ENCODE data around the gene IL16. TPM values are rescaled to one million over a fixed set of nuclear protein-coding genes. Genes with fewer than 3 reads are reported as not detected.
"Not testable (repeated sequence)": the region's sequence is repeated elsewhere in the genome, so short reads cannot be mapped to it uniquely, and the experiment has no call there.

The IL16 gene
- total RNA-seq, 6 experiments from 2014 or later: 2.0 to 6.8 (median 3.2) TPM

DNA sequence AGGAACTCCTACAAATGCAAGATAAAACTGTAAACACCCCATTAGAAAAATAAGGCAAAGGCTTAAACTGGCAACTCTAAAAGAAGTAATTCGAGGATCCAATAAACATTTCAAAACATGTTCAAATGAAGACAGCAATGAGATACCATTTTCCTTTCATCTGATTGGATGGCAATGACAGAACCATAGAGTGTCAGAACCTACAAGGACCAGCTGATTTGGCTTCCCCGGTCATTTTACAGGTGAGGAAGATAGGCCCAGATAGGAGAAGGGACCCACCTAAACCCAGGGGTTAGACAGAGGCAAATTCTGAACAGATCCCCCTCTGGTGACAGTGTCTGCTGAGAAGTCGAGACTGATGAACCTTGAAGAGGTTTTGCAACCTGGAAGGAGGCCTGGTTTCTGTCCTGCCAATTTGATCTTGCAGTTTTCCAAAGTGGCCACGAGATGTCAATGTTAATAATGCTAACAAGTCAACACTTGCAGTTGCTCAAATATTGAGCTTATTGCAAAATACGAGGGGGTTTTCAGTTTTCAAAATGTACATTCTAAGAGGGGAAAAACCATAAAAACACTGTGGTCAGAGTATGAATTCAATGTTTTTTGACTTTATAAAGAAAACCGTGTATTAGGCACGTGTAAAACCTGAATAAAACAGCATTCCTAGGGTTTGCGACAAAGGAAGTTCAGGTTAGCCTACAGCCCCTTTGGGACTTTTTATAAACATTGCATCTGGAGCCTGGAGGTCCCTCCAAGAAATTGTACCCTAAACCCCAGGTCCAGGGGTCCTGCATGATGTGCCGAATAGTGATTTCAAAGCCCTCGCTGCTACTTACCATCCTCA is 41.1 kb upstream of the IL16 start:
- ATAC-seq (peak; percentile 80 to 95 (median 87)), DNase-seq (peak in 1 of 3 donors; percentile 52)
- Histone ChIP-seq H3K4me1 (no peaks in the 10 kb centered on the region), H3K36me3 (no peaks in the 10 kb centered on the region), H3K4me3 (no peak overlapping the region), H3K27me3 (no peaks in the 10 kb centered on the region), H3K27ac (no peak overlapping the region), H3K9me3 (no peaks in the 10 kb centered on the region)
- 36% methylated on average over 9 of the region's 10 CpGs for WGBS (ENCODE audit: insufficient coverage, low coverage, low lambda C conversion rate, missing lambda C conversion rate)
- TF ChIP-seq, protein P1, sequence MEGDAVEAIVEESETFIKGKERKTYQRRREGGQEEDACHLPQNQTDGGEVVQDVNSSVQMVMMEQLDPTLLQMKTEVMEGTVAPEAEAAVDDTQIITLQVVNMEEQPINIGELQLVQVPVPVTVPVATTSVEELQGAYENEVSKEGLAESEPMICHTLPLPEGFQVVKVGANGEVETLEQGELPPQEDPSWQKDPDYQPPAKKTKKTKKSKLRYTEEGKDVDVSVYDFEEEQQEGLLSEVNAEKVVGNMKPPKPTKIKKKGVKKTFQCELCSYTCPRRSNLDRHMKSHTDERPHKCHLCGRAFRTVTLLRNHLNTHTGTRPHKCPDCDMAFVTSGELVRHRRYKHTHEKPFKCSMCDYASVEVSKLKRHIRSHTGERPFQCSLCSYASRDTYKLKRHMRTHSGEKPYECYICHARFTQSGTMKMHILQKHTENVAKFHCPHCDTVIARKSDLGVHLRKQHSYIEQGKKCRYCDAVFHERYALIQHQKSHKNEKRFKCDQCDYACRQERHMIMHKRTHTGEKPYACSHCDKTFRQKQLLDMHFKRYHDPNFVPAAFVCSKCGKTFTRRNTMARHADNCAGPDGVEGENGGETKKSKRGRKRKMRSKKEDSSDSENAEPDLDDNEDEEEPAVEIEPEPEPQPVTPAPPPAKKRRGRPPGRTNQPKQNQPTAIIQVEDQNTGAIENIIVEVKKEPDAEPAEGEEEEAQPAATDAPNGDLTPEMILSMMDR (IDR thresholded peaks at IDR 0.05): peak; percentile 57 to 66 (median 62)
- TF ChIP-seq POLR2A (IDR thresholded peaks at IDR 0.05): no peak
- intact Hi-C loops (cut with DNase I): no loop called here

DNA sequence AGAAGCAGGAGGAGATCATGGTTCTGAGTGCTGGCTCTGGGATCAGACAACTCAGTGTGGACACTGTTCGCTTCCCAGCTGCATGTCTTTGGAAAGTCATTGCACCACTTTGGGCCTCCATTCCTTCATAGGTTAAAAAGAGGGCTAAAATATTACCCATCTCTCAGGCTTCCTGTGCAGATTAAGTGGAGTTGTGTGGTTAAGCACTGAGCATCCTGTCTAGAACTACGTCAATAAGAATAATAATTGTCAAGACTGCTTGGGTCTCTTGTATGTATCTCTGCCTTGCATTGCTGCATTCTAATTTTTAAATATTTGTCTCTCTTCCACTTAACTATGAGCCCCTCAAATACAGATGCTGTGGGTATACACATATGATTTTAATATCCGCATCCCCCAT is 40.4 kb upstream of the IL16 start:
- Histone ChIP-seq H3K4me3 (no peak overlapping the region), H3K9me3 (no peaks in the 10 kb centered on the region), H3K27me3 (no peaks in the 10 kb centered on the region), H3K36me3 (no peaks in the 10 kb centered on the region), H3K27ac (no peak overlapping the region), H3K4me1 (no peaks in the 10 kb centered on the region)
- WGBS (ENCODE audit: insufficient coverage, low coverage, low lambda C conversion rate, missing lambda C conversion rate): 92% methylated on average over 3 of the region's 3 CpGs
- intact Hi-C loops (cut with DNase I): no loop called here
- ATAC-seq (no peak), DNase-seq (no peak)
- TF ChIP-seq, protein P1 (IDR thresholded peaks at IDR 0.05): no peak
- no peak for TF ChIP-seq POLR2A (IDR thresholded peaks at IDR 0.05)

DNA sequence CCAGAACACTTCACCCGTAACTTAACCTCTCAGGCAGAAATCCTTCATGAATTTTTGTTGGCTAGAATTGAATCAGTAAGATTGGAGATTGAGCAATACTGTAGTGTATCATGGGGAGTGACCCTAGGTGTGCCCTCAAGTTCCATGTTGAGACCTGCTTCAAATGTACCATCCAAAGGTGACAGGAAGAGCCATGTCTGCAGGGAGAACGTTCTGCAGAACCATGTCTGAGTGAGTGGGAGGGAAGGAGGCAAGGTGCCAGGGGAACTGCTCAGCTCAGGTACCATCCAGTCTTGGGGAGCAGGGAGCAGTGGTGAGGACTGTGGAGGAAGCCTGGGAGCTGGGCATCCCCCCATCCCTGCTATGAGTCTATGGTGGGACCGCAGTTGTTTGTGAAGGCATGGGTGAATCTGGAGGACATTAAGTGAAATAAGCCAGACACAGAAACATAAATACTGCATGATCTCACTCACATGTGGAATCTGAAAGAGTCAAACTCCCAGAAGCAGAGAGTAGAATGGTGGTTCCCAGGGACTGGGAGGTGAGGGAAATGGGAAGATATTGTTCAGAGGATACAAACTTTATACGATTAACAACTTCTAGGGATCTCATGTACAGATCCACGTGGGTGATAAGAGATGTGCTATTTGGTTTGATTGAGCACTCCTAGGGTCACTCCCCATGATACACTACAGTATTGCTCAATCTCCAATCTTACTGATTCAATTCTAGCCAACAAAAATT is 39.3 kb upstream of the IL16 start:
- no peaks in the 10 kb centered on the region for H3K9me3 ChIP-seq
- TF ChIP-seq, protein P1 (IDR thresholded peaks at IDR 0.05): no peak
- TF ChIP-seq POLR2A (IDR thresholded peaks at IDR 0.05): no peak
- no peaks in the 10 kb centered on the region for H3K4me1 ChIP-seq
- peak in 3 of 4 donors; percentile 26 to 49 (median 38) for ATAC-seq
- H3K36me3 ChIP-seq: no peaks in the 10 kb centered on the region
- H3K27ac ChIP-seq: no peak overlapping the region
- DNase-seq: no peak
- no peak overlapping the region for H3K4me3 ChIP-seq
- WGBS (ENCODE audit: insufficient coverage, low coverage, low lambda C conversion rate, missing lambda C conversion rate): 40% methylated on average over 2 of the region's 5 CpGs
- H3K27me3 ChIP-seq: no peaks in the 10 kb centered on the region
- intact Hi-C loops (cut with DNase I): no loop called here

DNA sequence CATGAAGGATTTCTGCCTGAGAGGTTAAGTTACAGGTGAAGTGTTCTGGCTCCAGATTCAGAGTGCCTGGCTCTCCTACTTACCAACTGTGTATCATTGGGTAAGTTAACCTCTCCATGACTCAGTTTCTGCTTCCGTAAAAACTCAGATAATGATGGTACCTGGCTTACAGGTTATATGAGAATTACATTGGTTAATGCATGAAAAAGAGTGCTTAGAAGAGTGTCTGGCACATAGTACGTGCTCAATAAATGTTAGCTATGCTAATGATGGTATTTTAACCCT is 38.8 kb upstream of the IL16 start:
- Histone ChIP-seq H3K4me3 (no peak overlapping the region), H3K4me1 (no peaks in the 10 kb centered on the region), H3K9me3 (no peaks in the 10 kb centered on the region), H3K27me3 (no peaks in the 10 kb centered on the region), H3K27ac (no peak overlapping the region), H3K36me3 (no peaks in the 10 kb centered on the region)
- no peak for TF ChIP-seq POLR2A (IDR thresholded peaks at IDR 0.05)
- TF ChIP-seq, protein P1 (IDR thresholded peaks at IDR 0.05): no peak
- WGBS (ENCODE audit: insufficient coverage, low coverage, low lambda C conversion rate, missing lambda C conversion rate): 85% methylated on average over 2 of the region's 2 CpGs
- DNase-seq: no peak
- intact Hi-C loops (cut with DNase I): no loop called here
- ATAC-seq: no peak

DNA sequence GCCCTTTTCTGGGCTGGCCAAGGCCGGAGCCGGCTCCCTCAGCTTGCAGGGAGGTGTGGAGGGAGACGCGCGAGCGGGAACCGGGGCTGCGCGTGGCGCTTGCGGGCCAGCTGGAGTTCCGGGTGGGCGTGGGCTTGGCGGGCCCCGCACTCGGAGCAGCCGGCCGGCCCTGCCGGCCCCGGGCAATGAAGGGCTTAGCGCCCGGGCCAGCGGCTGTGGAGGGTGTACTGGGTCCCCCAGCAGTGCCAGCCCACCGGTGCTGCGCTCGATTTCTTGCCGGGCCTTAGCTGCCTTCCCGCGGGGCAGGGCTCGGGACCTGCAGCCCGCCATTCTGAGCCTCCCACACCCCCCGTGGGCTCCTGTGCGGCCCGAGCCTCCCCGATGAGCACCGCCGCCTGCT is 38.1 kb upstream of the IL16 start:
- H3K4me1 ChIP-seq; H3K27ac ChIP-seq; H3K9me3 ChIP-seq; H3K4me3 ChIP-seq; ATAC-seq; DNase-seq; intact Hi-C loops (cut with DNase I); H3K27me3 ChIP-seq; H3K36me3 ChIP-seq: not testable (repeated sequence)
- WGBS (ENCODE audit: insufficient coverage, low coverage, low lambda C conversion rate, missing lambda C conversion rate): no CpG with 5 or more reads among the region's 37 CpGs
